Transverse colon (tissue), 3 donors: ENCODE data around the gene OR12D3.
"Not testable (repeated sequence)": the region's sequence is repeated elsewhere in the genome, so short reads cannot be mapped to it uniquely, and the experiment has no call there.

Experiments used
- EP300 ChIP-seq: sonication (generic); formaldehyde crosslinking; IDR thresholded peaks from one replicate; pipeline ENCODE4 v1.6.1; 2017; ENCODE audit warnings: antibody characterized with exemption, low read depth
- POLR2A ChIP-seq: fragments of 450-650 bp; IDR thresholded peaks from one replicate; pipeline ENCODE4 v1.6.1; 2016; ENCODE audit warnings: antibody characterized with exemption, mild to moderate bottlenecking, moderate library complexity
- TF ChIP-seq, protein P1 (sequence below), 5 experiments: fragments of 200-600 bp in 3 of 5; fragments of 450-650 bp in 2 of 5; sonication (generic) in 3 of 5; IDR thresholded peaks; 1 replicate in 2 of 5; 2 replicates in 3 of 5; pipeline ENCODE4 v1.5.1; 2016 to 2017; ENCODE audit warnings: antibody characterized with exemption in 5 of 5, inconsistent platforms in 3 of 5, mild to moderate bottlenecking in 2 of 5, moderate library complexity in 1 of 5

DNA sequence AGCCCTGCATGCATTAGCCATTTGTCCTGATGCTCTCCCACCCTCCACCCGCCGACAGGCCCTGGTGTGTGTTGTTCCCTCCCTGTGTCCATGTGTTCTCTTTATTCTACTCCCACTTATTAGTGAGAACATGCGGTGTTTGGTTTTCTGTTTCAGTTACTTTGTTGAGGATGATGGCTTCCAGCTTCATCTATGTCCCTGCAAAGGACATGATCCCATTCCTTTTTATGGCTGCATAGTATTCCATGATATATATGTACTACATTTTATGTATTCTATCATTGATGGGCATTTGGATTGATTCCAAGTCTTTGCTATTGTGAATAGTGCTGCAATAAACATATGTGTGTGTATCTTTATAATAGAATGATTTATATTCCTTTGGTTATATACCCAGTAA lies 25.7 kb downstream of the OR12D3 start:
- TF ChIP-seq, protein P1, sequence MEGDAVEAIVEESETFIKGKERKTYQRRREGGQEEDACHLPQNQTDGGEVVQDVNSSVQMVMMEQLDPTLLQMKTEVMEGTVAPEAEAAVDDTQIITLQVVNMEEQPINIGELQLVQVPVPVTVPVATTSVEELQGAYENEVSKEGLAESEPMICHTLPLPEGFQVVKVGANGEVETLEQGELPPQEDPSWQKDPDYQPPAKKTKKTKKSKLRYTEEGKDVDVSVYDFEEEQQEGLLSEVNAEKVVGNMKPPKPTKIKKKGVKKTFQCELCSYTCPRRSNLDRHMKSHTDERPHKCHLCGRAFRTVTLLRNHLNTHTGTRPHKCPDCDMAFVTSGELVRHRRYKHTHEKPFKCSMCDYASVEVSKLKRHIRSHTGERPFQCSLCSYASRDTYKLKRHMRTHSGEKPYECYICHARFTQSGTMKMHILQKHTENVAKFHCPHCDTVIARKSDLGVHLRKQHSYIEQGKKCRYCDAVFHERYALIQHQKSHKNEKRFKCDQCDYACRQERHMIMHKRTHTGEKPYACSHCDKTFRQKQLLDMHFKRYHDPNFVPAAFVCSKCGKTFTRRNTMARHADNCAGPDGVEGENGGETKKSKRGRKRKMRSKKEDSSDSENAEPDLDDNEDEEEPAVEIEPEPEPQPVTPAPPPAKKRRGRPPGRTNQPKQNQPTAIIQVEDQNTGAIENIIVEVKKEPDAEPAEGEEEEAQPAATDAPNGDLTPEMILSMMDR (IDR thresholded peaks at IDR 0.05): not testable (repeated sequence)
- TF ChIP-seq EP300, POLR2A: not testable (repeated sequence)
